Adrenal gland (tissue), 5 donors: Measurements from ENCODE around the gene CDCA8.

Experiments
- CTCF ChIP-seq, 6 experiments: fragments of 450-650 bp in 4 of 6; fragments of 200-600 bp in 2 of 6; sonication (generic) in 1 of 6; IDR thresholded peaks; 1 replicate in 5 of 6; 2 replicates in 1 of 6; pipeline versions ENCODE4 v1.5.1 to v1.8.0; 2016 to 2021; ENCODE audit warnings: antibody characterized with exemption in 6 of 6, mild to moderate bottlenecking in 2 of 6, moderate library complexity in 1 of 6
- POLR2A ChIP-seq, 2 donors: fragments of 450-650 bp; IDR thresholded peaks; one replicate each; pipeline ENCODE4 v1.6.1; 2017; ENCODE audit warnings: antibody characterized with exemption in 2 of 2, mild to moderate bottlenecking in 2 of 2, moderate library complexity in 1 of 2
- donor health status: DM: no; HTN: no; CAD: no.

- TF ChIP-seq CTCF (IDR thresholded peaks at IDR 0.05) (no peak), POLR2A (IDR thresholded peaks at IDR 0.05) (no peak)
These were observed 32.3 kb downstream of the CDCA8 start for GRCh38 chr1:37724575-37724974.
